ENCODE results near the gene PSMD5. TPM values are rescaled to one million over a fixed set of nuclear protein-coding genes. Genes with fewer than 3 reads are reported as not detected.
"Not testable (repeated sequence)": the region's sequence is repeated elsewhere in the genome, so short reads cannot be mapped to it uniquely, and the experiment has no call there.

Gene PSMD5
- polyA plus RNA-seq, 3 donors = 27.8 to 33.2 (median 31.7) TPM

DNA sequence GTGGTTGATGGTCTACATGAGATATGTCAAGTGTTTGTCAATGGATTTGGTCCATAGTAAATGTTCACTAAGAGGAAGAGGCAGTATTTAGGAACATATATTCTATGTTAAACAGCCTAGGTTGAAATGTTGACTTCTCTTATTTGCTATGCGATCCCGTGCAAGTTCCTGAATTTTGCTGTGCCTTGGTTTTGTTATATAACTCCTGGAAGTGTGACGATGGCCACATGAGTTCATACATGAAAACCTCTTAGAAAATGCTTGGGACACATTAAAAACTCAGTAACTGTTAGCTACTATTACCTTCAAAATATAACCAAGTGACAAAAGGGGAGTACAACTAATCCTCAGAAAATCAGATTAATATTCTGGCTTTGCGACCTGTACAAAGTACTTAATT, 27.6 kb downstream of the PSMD5 start:
- DNase-seq (ENCODE audit: low read depth in 3 of 3, low spot score in 2 of 3) = no peak

DNA sequence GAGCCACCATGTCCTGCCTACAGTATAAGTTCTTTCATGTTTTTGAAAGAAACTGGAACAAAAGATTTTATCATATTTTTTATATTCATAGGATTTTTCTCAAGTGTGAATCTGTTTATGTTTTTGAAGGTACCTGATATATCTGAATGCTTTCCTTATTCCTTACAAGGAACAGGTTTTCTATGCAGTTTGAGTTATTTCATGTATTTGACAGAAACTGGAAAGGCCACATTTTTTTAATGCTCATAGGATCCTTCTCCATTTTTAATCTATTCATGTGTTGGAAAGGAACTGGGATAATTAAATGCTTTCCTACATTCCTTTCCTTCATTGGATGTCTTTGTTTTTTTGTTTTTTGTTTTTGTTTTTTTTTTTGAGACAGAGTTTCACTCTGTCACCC, 33.8 kb downstream of the PSMD5 start:
- no peak for DNase-seq (ENCODE audit: low read depth in 3 of 3, low spot score in 2 of 3)

- no peak for DNase-seq (ENCODE audit: low read depth in 3 of 3, low spot score in 2 of 3)
Observed at GRCh38 chr9:120807607-120808379, 34.9 kb downstream of the PSMD5 start.

DNA sequence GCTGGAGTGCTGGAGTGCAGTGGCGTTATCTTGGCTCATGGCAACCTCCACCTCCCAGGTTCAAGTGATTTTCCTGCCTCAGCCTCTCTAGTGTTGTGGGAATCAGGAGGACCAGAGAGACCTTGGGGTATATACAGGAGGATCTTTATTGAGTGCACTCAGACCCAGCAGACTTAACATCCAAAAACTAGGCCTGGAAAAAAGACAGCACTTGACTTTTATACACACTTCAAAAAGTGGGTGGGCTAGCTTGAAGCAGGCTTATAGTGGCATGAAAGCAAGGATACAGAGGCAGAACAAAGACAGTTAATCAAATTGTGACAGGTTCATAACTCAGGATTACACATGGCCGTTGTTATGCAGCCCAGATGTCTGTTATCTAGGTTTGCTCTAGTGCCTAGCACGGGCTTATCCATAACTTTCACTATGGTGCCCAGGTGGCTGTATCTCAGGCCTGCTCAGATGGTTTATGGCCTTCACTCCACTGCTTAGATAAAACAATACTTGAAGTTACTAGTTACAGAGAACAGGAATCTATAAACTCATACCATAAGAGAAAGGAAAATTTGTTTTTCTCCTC, 37.8 kb downstream of the PSMD5 start:
- not testable (repeated sequence) for DNase-seq (ENCODE audit: low read depth in 3 of 3, low spot score in 2 of 3)

DNA sequence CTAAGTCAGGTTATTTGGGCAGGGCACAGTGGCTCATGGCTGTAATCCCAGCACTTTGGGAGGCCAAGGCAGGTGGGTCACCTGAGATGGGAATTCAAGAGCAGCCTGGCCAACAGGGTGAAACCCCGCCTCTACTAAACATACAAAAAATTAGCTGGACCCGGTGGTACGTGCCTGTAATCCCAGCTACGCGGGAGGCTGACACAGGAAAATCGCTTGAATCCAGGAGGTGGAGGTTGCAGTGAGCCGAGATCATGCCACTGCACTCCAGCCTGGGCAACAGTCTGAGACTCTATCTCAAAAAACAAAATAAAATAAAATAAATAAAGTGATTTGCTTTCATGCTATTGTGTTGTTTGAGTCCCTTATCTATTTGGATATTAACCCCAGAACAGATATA, 41.3 kb downstream of the PSMD5 start:
- DNase-seq (ENCODE audit: low read depth in 3 of 3, low spot score in 2 of 3) = no peak

DNA sequence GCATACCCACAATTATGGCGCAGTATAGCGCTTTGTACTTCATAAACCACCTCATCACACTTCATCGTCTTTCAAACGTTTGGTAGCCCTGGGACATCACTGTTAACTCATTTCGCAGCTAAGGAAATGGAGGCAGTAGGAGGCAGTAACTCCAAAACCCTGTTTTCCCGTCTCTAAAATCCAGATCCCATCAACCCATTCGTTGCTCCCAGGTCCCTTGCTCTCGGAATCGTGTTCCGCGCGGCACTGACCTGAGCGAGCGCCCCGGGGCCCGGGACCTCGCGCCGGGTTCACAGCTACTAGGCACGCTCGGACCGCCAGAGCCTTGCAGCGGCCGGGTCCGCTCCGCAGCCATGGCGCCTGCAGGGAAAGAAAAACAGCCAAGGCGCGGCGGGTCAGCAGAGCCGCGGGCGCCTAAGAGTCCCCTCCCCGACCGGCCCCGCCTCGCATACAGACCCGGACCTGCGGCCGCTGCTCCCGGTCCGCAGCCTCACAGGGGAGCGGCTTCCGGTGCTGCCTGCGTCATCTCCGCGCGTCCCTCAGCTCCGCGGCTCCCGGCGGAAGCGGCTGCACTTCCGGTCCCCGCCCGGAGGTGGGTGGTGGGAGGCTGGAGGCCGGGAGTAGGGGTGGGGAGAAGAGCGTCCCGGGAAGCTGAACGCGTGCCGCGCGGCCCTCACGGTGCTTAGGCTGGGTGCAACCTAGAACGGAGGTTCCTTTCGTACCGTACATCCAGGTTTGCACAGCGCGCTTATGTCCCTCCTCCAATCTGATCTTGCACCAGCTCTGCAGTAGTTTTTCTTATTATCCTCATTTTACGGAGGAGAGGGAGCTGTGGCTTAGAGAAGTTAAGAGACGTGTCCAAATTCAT, 49.6 kb downstream of the PSMD5 start, which contains the start of gene FBXW2:
FBXW2 (minus strand) TSS at position 519 of the 868 bp plus-strand sequence. CDS start 5,158 bp downstream, outside the sequence.
- DNase-seq (ENCODE audit: low read depth in 3 of 3, low spot score in 2 of 3) = peak; percentile 75 to 86 (median 78)

DNA sequence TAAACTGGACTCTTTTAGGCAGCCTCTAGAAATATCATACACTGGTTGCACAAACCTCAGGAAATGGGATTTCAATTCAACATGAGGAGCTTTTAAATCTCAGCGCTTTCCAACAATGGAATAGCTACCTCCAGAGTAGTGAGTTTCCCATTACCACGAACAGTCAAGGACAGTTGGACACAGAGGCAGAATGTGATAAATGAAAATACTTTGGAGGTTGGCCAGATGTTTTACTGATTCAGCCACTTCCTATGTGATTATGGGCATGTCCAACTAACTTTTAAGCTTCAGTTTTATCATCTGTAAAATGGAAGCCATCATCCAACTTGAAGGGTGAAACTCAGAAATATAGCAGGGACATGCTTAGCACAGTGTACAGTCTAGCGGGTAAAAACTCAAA, 51.6 kb downstream of the PSMD5 start:
- no peak for DNase-seq (ENCODE audit: low read depth in 3 of 3, low spot score in 2 of 3)

GRCh38 chr9:120787933-120788332, 54.8 kb downstream of the PSMD5 start:
- no peak for DNase-seq (ENCODE audit: low read depth in 3 of 3, low spot score in 2 of 3)

DNA sequence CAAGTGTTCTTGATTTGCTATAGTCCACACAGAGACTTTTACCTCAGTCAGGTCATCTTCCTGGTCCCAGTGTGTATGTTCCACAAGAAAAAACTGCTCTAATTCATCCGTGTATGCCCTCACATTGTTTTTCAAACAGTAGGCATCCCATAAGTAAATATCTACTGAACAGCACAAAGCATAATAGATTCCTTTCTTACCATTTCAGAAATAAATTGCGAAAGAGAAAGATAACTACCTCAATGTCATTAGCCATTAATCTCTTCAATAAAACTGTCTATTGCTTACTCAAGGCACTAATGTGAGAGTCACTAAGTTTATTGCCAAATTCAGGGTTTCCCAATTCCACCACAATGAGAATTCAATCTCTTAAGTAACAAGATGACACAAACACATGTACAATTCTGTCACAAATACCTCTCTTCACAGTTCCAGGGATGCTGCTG, 59.1 kb downstream of the PSMD5 start:
- DNase-seq (ENCODE audit: low read depth in 3 of 3, low spot score in 2 of 3) = no peak

DNA sequence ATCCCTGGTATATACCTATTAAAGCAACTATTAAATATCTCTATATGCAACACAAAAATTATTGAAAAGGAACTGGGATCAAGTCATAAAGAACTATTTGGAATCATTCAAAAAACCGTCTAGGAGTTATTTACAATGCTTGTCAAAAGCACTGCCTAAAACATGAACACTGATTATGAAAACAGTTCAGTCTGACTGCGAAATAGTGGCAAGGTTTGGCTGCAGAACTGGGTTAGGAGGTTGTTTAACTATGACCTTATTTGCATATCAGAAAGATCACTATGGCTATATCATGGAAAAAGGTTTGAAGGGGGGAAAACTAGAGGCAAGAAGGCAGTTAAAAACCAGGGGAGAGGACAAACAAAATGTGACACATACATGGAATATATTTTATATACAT, 61.5 kb downstream of the PSMD5 start:
- DNase-seq (ENCODE audit: low read depth in 3 of 3, low spot score in 2 of 3) = no peak

GRCh38 chr9:120780367-120780766, 62.4 kb downstream of the PSMD5 start:
- no peak for DNase-seq (ENCODE audit: low read depth in 3 of 3, low spot score in 2 of 3)

GRCh38 chr9:120779227-120779626, 63.5 kb downstream of the PSMD5 start:
- no peak for DNase-seq (ENCODE audit: low read depth in 3 of 3, low spot score in 2 of 3)

DNA sequence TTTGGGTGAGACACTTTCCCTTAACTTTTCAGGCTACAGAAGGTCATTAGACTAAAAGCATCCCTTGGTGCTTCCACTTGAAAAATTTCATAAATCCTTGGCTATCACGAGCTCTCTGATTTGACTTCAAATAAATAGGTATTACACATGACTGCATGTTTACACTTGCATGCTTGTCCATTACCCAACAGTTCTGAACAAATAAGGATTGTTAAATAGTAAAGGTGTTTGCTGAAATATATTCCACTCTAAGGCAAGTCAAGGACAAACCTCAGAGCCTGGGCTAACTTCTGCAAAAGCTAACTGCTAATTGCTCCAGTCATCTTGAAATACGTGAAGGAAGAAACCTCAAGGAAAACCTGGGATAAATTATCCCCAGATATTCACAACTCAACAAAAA, 64.0 kb downstream of the PSMD5 start:
- DNase-seq (ENCODE audit: low read depth in 3 of 3, low spot score in 2 of 3) = no peak

GRCh38 chr9:120777229-120777628, 65.5 kb downstream of the PSMD5 start:
- DNase-seq (ENCODE audit: low read depth in 3 of 3, low spot score in 2 of 3) = no peak

DNA sequence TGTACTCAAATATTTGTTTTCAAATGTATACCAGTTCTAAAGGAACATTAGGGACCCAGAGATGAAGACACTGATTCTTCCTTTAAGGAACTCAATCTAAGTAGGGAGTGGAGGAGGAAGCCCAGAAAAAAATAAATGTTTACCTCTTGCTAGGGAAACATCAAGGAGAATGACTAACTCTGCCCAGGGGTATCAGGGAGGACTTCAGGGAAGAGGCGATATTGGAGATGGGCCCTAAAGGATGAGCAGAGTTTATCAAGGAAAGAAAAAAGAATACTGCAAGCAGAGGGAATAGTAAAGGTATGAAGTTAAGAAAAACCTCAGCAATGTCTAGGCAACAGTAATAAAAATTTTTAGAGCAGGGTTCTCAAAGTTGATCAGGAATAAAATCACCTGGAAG, 65.9 kb downstream of the PSMD5 start:
- DNase-seq (ENCODE audit: low read depth in 3 of 3, low spot score in 2 of 3) = no peak

DNA sequence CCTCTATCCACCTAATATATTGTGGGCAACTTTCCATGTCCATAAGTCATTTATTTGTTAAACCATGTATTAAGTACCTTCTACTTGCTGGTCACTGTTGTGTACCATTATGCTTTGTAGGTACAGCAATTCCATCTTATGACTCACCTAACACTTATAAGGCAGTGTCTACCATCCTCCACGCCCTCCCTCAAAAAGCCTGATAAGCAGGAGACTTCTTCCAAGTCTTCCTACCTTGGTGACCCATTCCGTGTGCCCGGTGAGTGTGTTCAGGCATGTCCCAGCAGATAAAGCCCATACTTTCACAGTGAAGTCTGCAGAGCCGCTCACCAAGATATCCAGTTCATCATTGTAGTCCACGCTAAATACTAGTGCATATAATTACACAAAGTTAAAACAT, 66.9 kb downstream of the PSMD5 start:
- no peak for DNase-seq (ENCODE audit: low read depth in 3 of 3, low spot score in 2 of 3)

- no peak for DNase-seq (ENCODE audit: low read depth in 3 of 3, low spot score in 2 of 3)
Observed at GRCh38 chr9:120774719-120775118, 68.0 kb downstream of the PSMD5 start.

DNA sequence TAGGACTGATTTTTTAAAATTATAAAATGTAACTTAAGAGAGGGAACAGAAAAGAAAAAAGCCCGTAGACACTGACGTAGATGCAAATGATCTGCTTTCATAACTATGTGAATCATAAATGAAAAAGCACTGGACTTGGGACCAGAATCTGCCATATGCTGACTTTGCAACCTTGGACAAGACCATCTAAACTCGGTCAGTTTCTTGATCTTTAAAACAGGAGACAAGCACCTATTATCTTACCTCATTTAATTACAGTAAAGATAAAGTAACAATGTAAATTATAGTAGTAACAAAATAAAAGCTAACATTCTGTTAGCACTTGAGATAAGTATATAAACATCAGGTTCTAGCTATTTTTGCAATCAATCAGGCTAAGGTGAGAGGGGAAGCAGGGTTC, 69.5 kb downstream of the PSMD5 start:
- no peak for DNase-seq (ENCODE audit: low read depth in 3 of 3, low spot score in 2 of 3)

DNA sequence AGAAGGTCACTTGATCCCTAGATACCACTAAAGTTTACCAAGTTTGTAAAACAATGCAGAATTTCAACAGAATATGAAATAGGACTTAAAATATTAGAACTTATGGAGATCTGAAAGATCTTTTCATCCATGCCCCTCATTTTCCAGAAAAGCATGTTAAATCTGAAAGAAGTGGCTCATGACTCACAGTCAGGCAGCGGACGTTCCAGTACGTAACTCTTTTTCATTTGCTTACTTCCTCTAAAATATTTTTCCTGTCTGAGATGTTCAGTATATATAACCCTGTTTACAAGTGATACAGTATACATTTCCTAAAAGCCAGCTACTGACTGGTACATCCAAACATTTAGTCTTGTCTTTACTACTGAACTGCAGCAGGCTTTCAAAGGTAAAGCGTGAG, 71.8 kb downstream of the PSMD5 start:
- DNase-seq (ENCODE audit: low read depth in 3 of 3, low spot score in 2 of 3) = no peak

- DNase-seq (ENCODE audit: low read depth in 3 of 3, low spot score in 2 of 3) = no peak
Observed at GRCh38 chr9:120768886-120769285, 73.8 kb downstream of the PSMD5 start.

DNA sequence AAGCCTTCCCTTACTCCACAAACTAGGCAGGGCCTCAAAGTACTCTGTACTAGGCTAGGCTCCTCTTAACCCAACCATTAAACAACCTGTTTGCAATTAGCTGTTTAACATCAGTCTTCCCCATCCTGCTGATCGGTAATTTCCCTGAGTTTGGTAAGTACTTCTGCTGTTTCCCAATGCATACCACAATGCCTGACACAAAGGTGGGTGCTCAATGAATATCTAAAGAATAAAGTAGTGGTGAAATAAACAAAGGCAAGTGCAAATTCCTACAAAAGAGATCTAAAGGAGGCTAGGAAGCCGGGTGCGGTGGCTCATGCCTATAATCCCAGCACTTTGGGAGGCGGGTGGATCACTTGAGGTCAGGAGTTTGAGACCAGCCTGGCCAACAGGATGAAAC, 74.5 kb downstream of the PSMD5 start:
- no peak for DNase-seq (ENCODE audit: low read depth in 3 of 3, low spot score in 2 of 3)
